K562 (cell line): ENCODE results near the gene IL23A. TPM values are rescaled to one million over a fixed set of nuclear protein-coding genes. Genes with fewer than 3 reads are reported as not detected.

Experiments used
- ATAC-seq: fragments of 200-7000 bp; cut with Tn5 transposase; 3 replicates; pipeline ENCODE4 v1.9.1; 2020; ENCODE audit warnings: moderate library complexity
- BruUV-seq: library from RNA; stranded (reverse); fragments of 400-500 nt; replicated peaks from 2 replicates; lab custom pipeline; 2021; lab: Mats Ljungman, UMichigan
- CTCF ChIA-PET: fragments of 300-600 bp; formaldehyde crosslinking; extraction: SDS; loops from one replicate; lab custom pipeline; 2021; ENCODE audit warnings: low intra/inter-chr PET ratio; lab: Yijun Ruan, JAX
- POLR2A ChIA-PET: fragments of 300-600, 350-650 bp; sonication (Branson Sonifier 250); formaldehyde crosslinking; extraction: SDS; loops from one replicate; lab custom pipeline; 2021; ENCODE audit warnings: antibody characterized with exemption, inconsistent platforms; lab: Yijun Ruan, JAX
- DNase-seq, 4 experiments: peaks; one replicate each; pipeline versions ENCODE4 v3.0.0 to v3.0.0-alpha.2; 2011 to 2018; ENCODE audit warnings: low spot score in 3 of 4, mixed read lengths in 3 of 4; ENCODE audit errors: extremely low read depth in 1 of 4
- FAIRE-seq: peaks from 2 replicates; lab custom pipeline; 2011; peaks lifted over from hg19 to GRCh38; lab: Jason Lieb, UNC
- H2AFZ ChIP-seq: 2 replicates; pipeline ENCODE4 v1.6.0; 2011; ENCODE audit warnings: low read depth, low read length, control low read depth, inconsistent platforms
- H3K27ac ChIP-seq: fragments of 200-600 bp; 3 replicates; pipeline ENCODE4 v1.8.0; 2011; ENCODE audit warnings: low read depth, mild to moderate bottlenecking, control low read depth, inconsistent platforms, low read length, moderate library complexity, mixed read lengths; ENCODE audit errors: extremely low read depth
- H3K27me3 ChIP-seq, 2 experiments: fragments of 300-600 bp in 1 of 2; 2 replicates in 1 of 2; 3 replicates in 1 of 2; pipeline versions ENCODE4 v1.6.0 to v1.8.0; 2011; ENCODE audit warnings: inconsistent platforms in 2 of 2, low read length in 2 of 2, mild to moderate bottlenecking in 1 of 2, mixed read lengths in 1 of 2, moderate library complexity in 1 of 2; ENCODE audit not compliant: control insufficient read depth in 2 of 2, insufficient read depth in 2 of 2
- H3K36me3 ChIP-seq: fragments of 300-600 bp; 3 replicates; pipeline ENCODE4 v1.8.0; 2011; ENCODE audit warnings: mild to moderate bottlenecking, low read length, inconsistent platforms; ENCODE audit not compliant: control insufficient read depth, insufficient read depth
- H3K4me1 ChIP-seq, 2 experiments: fragments of 200-600 bp in 1 of 2; replicated peaks in 1 of 2; 2 replicates in 1 of 2; 3 replicates in 1 of 2; pipeline versions ENCODE4 v1.5.1 to v1.8.0; 2011; ENCODE audit warnings: inconsistent platforms in 2 of 2, low read length in 2 of 2, mild to moderate bottlenecking in 1 of 2, mixed read lengths in 1 of 2, moderate library complexity in 1 of 2; ENCODE audit not compliant: control insufficient read depth in 2 of 2, insufficient read depth in 2 of 2
- H3K4me2 ChIP-seq: 2 replicates; pipeline ENCODE4 v1.6.1; 2011; ENCODE audit warnings: low read length, control low read depth, inconsistent platforms, mixed read lengths; ENCODE audit not compliant: insufficient read depth
- H3K4me3 ChIP-seq: fragments of 200-600 bp; sonication (generic), shearing (Covaris generic); 2 replicates; pipeline ENCODE4 v1.5.1; 2016; ENCODE audit warnings: control low read depth, inconsistent platforms
- H3K79me2 ChIP-seq: fragments of 200-600 bp; 3 replicates; pipeline ENCODE4 v1.8.0; 2011; ENCODE audit warnings: low read length, inconsistent platforms; ENCODE audit not compliant: control insufficient read depth, insufficient read depth
- H3K9ac ChIP-seq, 2 experiments: 2 replicates each; pipeline versions ENCODE4 v1.6.0 to v1.6.1; 2011; ENCODE audit warnings: low read depth in 2 of 2, low read length in 2 of 2, control low read depth in 1 of 2, inconsistent platforms in 1 of 2, mild to moderate bottlenecking in 1 of 2, mixed read lengths in 1 of 2; ENCODE audit not compliant: insufficient read depth in 1 of 2
- H3K9me1 ChIP-seq: one replicate; pipeline ENCODE4 v1.6.0; 2011; ENCODE audit warnings: inconsistent platforms, mild to moderate bottlenecking, low read length, moderate library complexity; ENCODE audit not compliant: control insufficient read depth, insufficient read depth
- H3K9me3 ChIP-seq: replicated peaks from 2 replicates; pipeline ENCODE4 v1.5.1; 2011; ENCODE audit warnings: low read depth, low read length, inconsistent platforms; ENCODE audit not compliant: control insufficient read depth, insufficient read depth
- H4K20me1 ChIP-seq: replicated peaks from 2 replicates; pipeline ENCODE4 v1.6.1; 2011; ENCODE audit warnings: low read length, inconsistent platforms, mixed read lengths; ENCODE audit not compliant: control insufficient read depth, insufficient read depth
- BRF1 ChIP-seq: IDR thresholded peaks from 3 replicates; pipeline ENCODE4 v1.6.1; 2011; ENCODE audit warnings: borderline replicate concordance, mild to moderate bottlenecking; ENCODE audit not compliant: insufficient read length; ENCODE audit errors: extremely low read depth
- DACH1 ChIP-seq: fragments of 450-650 bp; IDR thresholded peaks from 2 replicates; pipeline ENCODE4 v1.6.1; 2018; ENCODE audit not compliant: partially characterized antibody
- JUN ChIP-seq, 2 experiments: sonication (generic) in 1 of 2; formaldehyde crosslinking in 1 of 2; IDR thresholded peaks; 2 replicates each; pipeline versions ENCODE4 v1.6.1 to v1.8.0; 2012 to 2022; ENCODE audit warnings: borderline replicate concordance in 2 of 2, mild to moderate bottlenecking in 2 of 2, improper control_type of control experiment in 1 of 2, low read depth in 1 of 2, low read length in 1 of 2, missing genetic modification reagents in 1 of 2
- LCOR ChIP-seq: sonication (generic); formaldehyde crosslinking; IDR thresholded peaks from 2 replicates; pipeline ENCODE4 v1.8.0; 2022; ENCODE audit warnings: mild to moderate bottlenecking, missing genetic modification reagents
- NFIX ChIP-seq: fragments of 250-450 bp; sonication (Bioruptor Pico); IDR thresholded peaks from 2 replicates; pipeline ENCODE4 v1.4.0; 2020; ENCODE audit warnings: low read depth, mild to moderate bottlenecking, moderate library complexity
- SETDB1 ChIP-seq: IDR thresholded peaks from one replicate; pipeline ENCODE4 v1.6.1; 2012; ENCODE audit warnings: low read length, control low read depth, inconsistent platforms
- ZNF354B ChIP-seq: fragments of 250-450 bp; sonication (Bioruptor Pico); IDR thresholded peaks from 2 replicates; pipeline ENCODE4 v1.4.0; 2020
- WGBS: fragments of 100-300 bp; shearing (Covaris generic); methylation state at CpG from one replicate; pipeline ENCODE4 v1.1.6; 2016; ENCODE audit warnings: low coverage, mixed read lengths; ENCODE audit not compliant: insufficient coverage; ENCODE audit errors: missing lambda C conversion rate; 5-methylcytosine and 5-hydroxymethylcytosine counted together
- in situ Hi-C: fragments of 300-500 bp; cut with MboI; formaldehyde crosslinking; loops from 4 replicates; pipeline ENCODE4 v1.15.0; 2018; ENCODE audit warnings: inconsistent platforms, mixed read lengths
- intact Hi-C: fragments of 100-400 bp; cut with micrococcal nuclease; formaldehyde crosslinking; loops from 2 replicates; pipeline ENCODE4 v1.14.2; 2022
- polyA plus RNA-seq, 8 experiments: library from polyadenylated mRNA; depleted of rRNA in 4 of 8; stranded (reverse) in 5 of 8; unstranded in 3 of 8; fragments of >200 nt; fragmentation: Nextera tagmentation in 2 of 8; fragmentation: Illumina TruSeq in 1 of 8; extraction: Ambion mirVana in 2 of 8; extraction: Trizol in 1 of 8; gene quantifications; 2 replicates each; pipeline versions ENCODE4 v1.2.1 to v1.2.3, GENCODE V29; 2011 to 2014; ENCODE audit warnings: inconsistent platforms in 1 of 8, missing spikeins in 1 of 8
- total RNA-seq, 7 experiments: library from RNA; depleted of rRNA in 6 of 7; stranded (reverse); fragments of >200 nt in 6 of 7; fragmentation: Illumina TruSeq in 2 of 7; extraction: Trizol in 2 of 7; gene quantifications; 2 replicates each; pipeline versions ENCODE4 v1.2.1 to v1.2.3, GENCODE V29; 2011 to 2021; ENCODE audit warnings: low replicate concordance in 1 of 7
- TF ChIP-seq, protein P1 (sequence below): IDR thresholded peaks from 2 replicates; pipeline ENCODE4 v1.6.1; 2014; ENCODE audit warnings: antibody characterized with exemption
- TF ChIP-seq, protein P2 (sequence below), 2 experiments: fragments of 450-650 bp; IDR thresholded peaks; 2 replicates each; pipeline ENCODE4 v1.6.1; 2018; ENCODE audit warnings: mild to moderate bottlenecking in 2 of 2, low read depth in 1 of 2; ENCODE audit not compliant: partially characterized antibody in 2 of 2
- TF ChIP-seq, protein P3 (sequence below): sonication (generic); formaldehyde crosslinking; IDR thresholded peaks from 2 replicates; pipeline ENCODE4 v1.9.0; 2022; ENCODE audit warnings: mild to moderate bottlenecking, missing genetic modification reagents
- TF ChIP-seq, protein P4 (sequence below), 2 experiments: fragments of 200-800 bp in 1 of 2; sonication (Bioruptor generic) in 1 of 2; sonication (generic) in 1 of 2; formaldehyde crosslinking in 1 of 2; IDR thresholded peaks in 1 of 2; conservative IDR thresholded peaks in 1 of 2; 2 replicates each; pipeline versions ENCODE4 v1.5.0 to v1.6.1; 2016 to 2020; ENCODE audit warnings: missing compliant biosample characterization in 1 of 2, missing genetic modification characterization in 1 of 2, missing genetic modification reagents in 1 of 2

IL23A gene
- total and polyA plus RNA-seq, 9 of the 15 experiments (the other 6 are each of a cell fraction or from before 2014, with no cell fraction given), result 4.4 to 37.2 (median 9.6) TPM

DNA sequence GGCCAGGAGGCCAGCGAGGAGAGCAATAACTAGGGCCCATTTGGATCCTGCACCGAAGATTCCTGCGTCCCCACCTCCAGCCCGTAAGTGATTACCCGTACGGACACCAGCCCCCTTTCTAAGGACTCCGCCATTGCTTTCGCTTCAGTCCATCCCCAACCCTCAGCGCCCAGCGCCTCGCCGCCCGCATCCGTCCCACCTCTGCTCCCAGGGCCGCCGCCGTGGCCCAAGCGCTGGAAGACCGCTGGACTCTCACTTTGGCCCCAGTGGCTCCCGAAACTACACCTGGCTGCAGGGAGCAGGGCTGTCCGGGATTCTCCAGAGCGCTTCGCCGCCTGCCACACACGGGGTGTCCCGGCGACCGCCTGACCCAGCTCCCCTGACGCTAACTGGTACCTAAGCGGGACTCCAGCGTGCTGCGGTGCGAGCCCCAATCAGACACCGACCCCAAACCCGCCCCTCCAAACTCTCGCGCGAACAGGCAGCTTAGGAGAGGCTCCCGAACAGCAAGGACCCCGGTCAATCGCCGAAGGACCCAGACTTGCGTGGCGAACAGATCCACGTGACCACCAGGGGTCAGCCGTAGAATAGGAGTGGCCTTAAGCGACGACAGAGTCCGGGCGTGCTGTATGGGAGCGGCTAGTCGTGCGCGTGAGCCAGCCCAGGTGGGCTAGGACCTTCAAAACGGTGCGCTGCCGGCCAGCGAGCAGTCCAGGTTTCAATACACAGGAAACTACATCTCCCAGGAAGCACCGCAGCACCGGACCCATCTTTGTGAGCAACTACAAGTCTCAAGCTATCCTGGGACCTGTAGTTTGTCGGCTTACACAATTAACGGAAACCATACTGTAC, 22.8 kb upstream of the IL23A start, which contains the start of gene CNPY2:
Gene CNPY2, minus strand, starts transcription at position 367 of the 852 bp plus-strand sequence. CDS start 771 bp downstream, outside the sequence.
- H3K79me2 ChIP-seq, result peaks cover 19% of the 10 kb centered on the region
- peak within 1 kb of the TSS; percentile 85 to 98 for H3K9ac ChIP-seq
- H2AFZ ChIP-seq, result peak within 1 kb of the TSS; percentile 87
- CTCF ChIA-PET, result no interaction called here
- intact Hi-C loops (loop anchor here (1.0 to 5.0 kb wide), 4 partner anchors 17 to 148 kb away; partner anchors contain the start of gene PAN2), in situ Hi-C loops (no loop called here)
- peaks cover 49% of the 10 kb centered on the region for H3K36me3 ChIP-seq
- under 1% methylated on average over 54 of the region's 62 CpGs for WGBS
- peak within 1 kb of the TSS; percentile 90 for H3K4me2 ChIP-seq
- DNase-seq (peak; percentile 94 to 98 (median 95)), ATAC-seq (peak; percentile 96), FAIRE-seq (peak; percentile 100)
- no peaks in the 10 kb centered on the region for H3K9me1 ChIP-seq
- peak within 1 kb of the TSS; percentile 72 for H3K4me3 ChIP-seq
- POLR2A ChIA-PET, result interaction anchor here (0.7 to 4.2 kb wide), 20 partner anchors 9 to 175 kb away, joined by 3 to 26 read pairs (median 4); partner anchors contain the start of genes IL23A, PAN2 and TIMELESS
- BruUV-seq, result no TSS peak
- no peaks in the 10 kb centered on the region for H4K20me1 ChIP-seq
- no peaks in the 10 kb centered on the region for H3K9me3 ChIP-seq
- H3K4me1 ChIP-seq, result peaks cover 11% of the 10 kb centered on the region in 2 experiments; a peak in 4 of 5 replicates
- H3K27me3 ChIP-seq, result no peaks in the 10 kb centered on the region
- H3K27ac ChIP-seq, result peak within 1 kb of the TSS; percentile 77
- TF ChIP-seq SETDB1 (no peak), JUN (IDR thresholded peaks at IDR 0.05; ENCODE audit: borderline replicate concordance, low read depth, low read length) (no peak), JUN (CRISPR knock-in tag; IDR thresholded peaks at IDR 0.05; ENCODE audit: borderline replicate concordance) (no peak), ZNF354B (CRISPR knock-in tag) (no peak), LCOR (CRISPR knock-in tag) (peak; percentile 90), NFIX (CRISPR knock-in tag) (no peak), BRF1 (no peak), DACH1 (peak; percentile 84)
- TF ChIP-seq, protein P1, sequence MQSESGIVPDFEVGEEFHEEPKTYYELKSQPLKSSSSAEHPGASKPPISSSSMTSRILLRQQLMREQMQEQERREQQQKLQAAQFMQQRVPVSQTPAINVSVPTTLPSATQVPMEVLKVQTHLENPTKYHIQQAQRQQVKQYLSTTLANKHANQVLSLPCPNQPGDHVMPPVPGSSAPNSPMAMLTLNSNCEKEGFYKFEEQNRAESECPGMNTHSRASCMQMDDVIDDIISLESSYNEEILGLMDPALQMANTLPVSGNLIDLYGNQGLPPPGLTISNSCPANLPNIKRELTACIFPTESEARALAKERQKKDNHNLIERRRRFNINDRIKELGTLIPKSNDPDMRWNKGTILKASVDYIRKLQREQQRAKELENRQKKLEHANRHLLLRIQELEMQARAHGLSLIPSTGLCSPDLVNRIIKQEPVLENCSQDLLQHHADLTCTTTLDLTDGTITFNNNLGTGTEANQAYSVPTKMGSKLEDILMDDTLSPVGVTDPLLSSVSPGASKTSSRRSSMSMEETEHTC, result peak; percentile 72; the same call in 1 of the 2 replicates
- TF ChIP-seq, protein P2, sequence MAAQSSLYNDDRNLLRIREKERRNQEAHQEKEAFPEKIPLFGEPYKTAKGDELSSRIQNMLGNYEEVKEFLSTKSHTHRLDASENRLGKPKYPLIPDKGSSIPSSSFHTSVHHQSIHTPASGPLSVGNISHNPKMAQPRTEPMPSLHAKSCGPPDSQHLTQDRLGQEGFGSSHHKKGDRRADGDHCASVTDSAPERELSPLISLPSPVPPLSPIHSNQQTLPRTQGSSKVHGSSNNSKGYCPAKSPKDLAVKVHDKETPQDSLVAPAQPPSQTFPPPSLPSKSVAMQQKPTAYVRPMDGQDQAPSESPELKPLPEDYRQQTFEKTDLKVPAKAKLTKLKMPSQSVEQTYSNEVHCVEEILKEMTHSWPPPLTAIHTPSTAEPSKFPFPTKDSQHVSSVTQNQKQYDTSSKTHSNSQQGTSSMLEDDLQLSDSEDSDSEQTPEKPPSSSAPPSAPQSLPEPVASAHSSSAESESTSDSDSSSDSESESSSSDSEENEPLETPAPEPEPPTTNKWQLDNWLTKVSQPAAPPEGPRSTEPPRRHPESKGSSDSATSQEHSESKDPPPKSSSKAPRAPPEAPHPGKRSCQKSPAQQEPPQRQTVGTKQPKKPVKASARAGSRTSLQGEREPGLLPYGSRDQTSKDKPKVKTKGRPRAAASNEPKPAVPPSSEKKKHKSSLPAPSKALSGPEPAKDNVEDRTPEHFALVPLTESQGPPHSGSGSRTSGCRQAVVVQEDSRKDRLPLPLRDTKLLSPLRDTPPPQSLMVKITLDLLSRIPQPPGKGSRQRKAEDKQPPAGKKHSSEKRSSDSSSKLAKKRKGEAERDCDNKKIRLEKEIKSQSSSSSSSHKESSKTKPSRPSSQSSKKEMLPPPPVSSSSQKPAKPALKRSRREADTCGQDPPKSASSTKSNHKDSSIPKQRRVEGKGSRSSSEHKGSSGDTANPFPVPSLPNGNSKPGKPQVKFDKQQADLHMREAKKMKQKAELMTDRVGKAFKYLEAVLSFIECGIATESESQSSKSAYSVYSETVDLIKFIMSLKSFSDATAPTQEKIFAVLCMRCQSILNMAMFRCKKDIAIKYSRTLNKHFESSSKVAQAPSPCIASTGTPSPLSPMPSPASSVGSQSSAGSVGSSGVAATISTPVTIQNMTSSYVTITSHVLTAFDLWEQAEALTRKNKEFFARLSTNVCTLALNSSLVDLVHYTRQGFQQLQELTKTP (IDR thresholded peaks at IDR 0.05; ENCODE audit: low read depth in 1 of 2, partially characterized antibody in 2 of 2), result peak; percentile 62 to 99
- TF ChIP-seq, protein P3, sequence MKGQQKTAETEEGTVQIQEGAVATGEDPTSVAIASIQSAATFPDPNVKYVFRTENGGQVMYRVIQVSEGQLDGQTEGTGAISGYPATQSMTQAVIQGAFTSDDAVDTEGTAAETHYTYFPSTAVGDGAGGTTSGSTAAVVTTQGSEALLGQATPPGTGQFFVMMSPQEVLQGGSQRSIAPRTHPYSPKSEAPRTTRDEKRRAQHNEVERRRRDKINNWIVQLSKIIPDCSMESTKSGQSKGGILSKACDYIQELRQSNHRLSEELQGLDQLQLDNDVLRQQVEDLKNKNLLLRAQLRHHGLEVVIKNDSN (CRISPR knock-in tag), result peak; percentile 94
- TF ChIP-seq, protein P4, sequence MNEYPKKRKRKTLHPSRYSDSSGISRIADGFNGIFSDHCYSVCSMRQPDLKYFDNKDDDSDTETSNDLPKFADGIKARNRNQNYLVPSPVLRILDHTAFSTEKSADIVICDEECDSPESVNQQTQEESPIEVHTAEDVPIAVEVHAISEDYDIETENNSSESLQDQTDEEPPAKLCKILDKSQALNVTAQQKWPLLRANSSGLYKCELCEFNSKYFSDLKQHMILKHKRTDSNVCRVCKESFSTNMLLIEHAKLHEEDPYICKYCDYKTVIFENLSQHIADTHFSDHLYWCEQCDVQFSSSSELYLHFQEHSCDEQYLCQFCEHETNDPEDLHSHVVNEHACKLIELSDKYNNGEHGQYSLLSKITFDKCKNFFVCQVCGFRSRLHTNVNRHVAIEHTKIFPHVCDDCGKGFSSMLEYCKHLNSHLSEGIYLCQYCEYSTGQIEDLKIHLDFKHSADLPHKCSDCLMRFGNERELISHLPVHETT (CRISPR knock-in tag; conservative IDR thresholded peaks at IDR 0.05 in 1 of 2, IDR thresholded peaks at IDR 0.05 in 1 of 2), result peak in 1 of 2 experiments; percentile 66; a peak in 1 of 4 replicates
